Caco-2 (cell line): ENCODE data around the gene GBA2. TPM values are rescaled to one million over a fixed set of nuclear protein-coding genes. Genes with fewer than 3 reads are reported as not detected.

Experiments
- BruUV-seq: library from RNA; stranded (reverse); fragments of 400-500 nt; replicated peaks from 2 replicates; lab custom pipeline; 2021; lab: Mats Ljungman, UMichigan
- CTCF ChIA-PET: fragments of 300-600 bp; sonication (Branson Sonifier 250); formaldehyde crosslinking; loops from one replicate; lab custom pipeline; 2022; ENCODE audit warnings: antibody characterized with exemption; lab: Charles Lee
- POLR2A ChIA-PET: fragments of 300-600 bp; sonication (Branson Sonifier 250); formaldehyde crosslinking; loops from one replicate; lab custom pipeline; 2022; ENCODE audit warnings: antibody characterized with exemption; lab: Charles Lee
- DNase-seq, 2 experiments: peaks; one replicate each; pipeline versions ENCODE4 v3.0.0 to v3.0.0-alpha.2; 2020 to 2022
- H3K27me3 ChIP-seq: replicated peaks from 2 replicates; pipeline ENCODE4 v1.6.0; 2011; ENCODE audit warnings: low read length; ENCODE audit not compliant: control insufficient read depth, insufficient read depth
- H3K36me3 ChIP-seq: 2 replicates; pipeline ENCODE4 v1.5.1; 2011; ENCODE audit warnings: low read length; ENCODE audit not compliant: control insufficient read depth, insufficient read depth
- H3K4me1 ChIP-seq: fragments of 250-450 bp; sonication (Bioruptor Pico); 2 replicates; pipeline ENCODE4 v1.5.1; 2020; ENCODE audit warnings: mild to moderate bottlenecking
- H3K4me3 ChIP-seq: 2 replicates; pipeline ENCODE4 v1.5.1; 2011; ENCODE audit warnings: low read depth, mild to moderate bottlenecking, control low read depth, low read length
- H3K9me3 ChIP-seq: fragments of 250-450 bp; sonication (Bioruptor Pico); 2 replicates; pipeline ENCODE4 v1.5.1; 2020; ENCODE audit warnings: mild to moderate bottlenecking, moderate library complexity
- H3K27ac Mint-ChIP-seq: one replicate; pipeline ENCODE4 v1.8.0; 2022; ENCODE audit warnings: mixed read lengths; ENCODE audit not compliant: unreplicated experiment
- H3K27me3 Mint-ChIP-seq: one replicate; pipeline ENCODE4 v1.8.0; 2022; ENCODE audit warnings: mixed read lengths; ENCODE audit not compliant: insufficient read depth, unreplicated experiment
- H3K36me3 Mint-ChIP-seq: one replicate; pipeline ENCODE4 v1.8.0; 2022; ENCODE audit warnings: mild to moderate bottlenecking, mixed read lengths; ENCODE audit not compliant: insufficient read depth, unreplicated experiment
- H3K4me1 Mint-ChIP-seq: one replicate; pipeline ENCODE4 v1.8.0; 2022; ENCODE audit warnings: low read depth, mixed read lengths; ENCODE audit not compliant: unreplicated experiment
- H3K4me3 Mint-ChIP-seq: one replicate; pipeline ENCODE4 v1.8.0; 2022; ENCODE audit warnings: mild to moderate bottlenecking, moderate library complexity, mixed read lengths; ENCODE audit not compliant: unreplicated experiment
- H3K9me3 Mint-ChIP-seq: one replicate; pipeline ENCODE4 v1.8.0; 2022; ENCODE audit warnings: mixed read lengths; ENCODE audit not compliant: unreplicated experiment
- CTCF ChIP-seq, 2 experiments: fragments of 200-600 bp in 1 of 2; IDR thresholded peaks; 1 replicate in 1 of 2; 2 replicates in 1 of 2; pipeline versions ENCODE4 v1.5.1 to v1.8.0; 2011 to 2022; ENCODE audit warnings: antibody characterized with exemption in 1 of 2, control low read depth in 1 of 2, inconsistent platforms in 1 of 2, low read depth in 1 of 2, low read length in 1 of 2, mild to moderate bottlenecking in 1 of 2, moderate library complexity in 1 of 2; ENCODE audit not compliant: insufficient read depth in 1 of 2, severe bottlenecking in 1 of 2, unreplicated experiment in 1 of 2
- intact Hi-C: fragments of 100-400 bp; cut with micrococcal nuclease; formaldehyde crosslinking; loops from one replicate; pipeline ENCODE4 v1.10.0; 2022; ENCODE audit not compliant: unreplicated experiment
- total RNA-seq: library from RNA; stranded (reverse); gene quantifications from 2 replicates; pipeline ENCODE4 v1.2.3, GENCODE V29; 2022

GBA2 gene
- total RNA-seq, 1 experiment from 2014 or later, result 108 TPM

- Mint-ChIP-seq H3K27ac (no peak overlapping the region), H3K4me1 (no peaks in the 10 kb centered on the region), H3K9me3 (no peaks in the 10 kb centered on the region), H3K36me3 (no peaks in the 10 kb centered on the region), H3K4me3 (no peak overlapping the region), H3K27me3 (no peaks in the 10 kb centered on the region)
- no peak for DNase-seq
- no peaks in the 10 kb centered on the region for H3K9me3 ChIP-seq
- H3K4me3 ChIP-seq, result no peak overlapping the region
- ChIA-PET CTCF (interaction anchor here (1.2 to 1.3 kb wide), 2 partner anchors 12 to 31 kb away, joined by 4 read pairs; partner anchors contain the start of gene HINT2), POLR2A (no interaction called here)
- no peaks in the 10 kb centered on the region for H3K36me3 ChIP-seq
- intact Hi-C loops, result no loop called here
- H3K4me1 ChIP-seq, result no peaks in the 10 kb centered on the region
- no peaks in the 10 kb centered on the region for H3K27me3 ChIP-seq
- no peak for TF ChIP-seq CTCF (IDR thresholded peaks at IDR 0.05; ENCODE audit: insufficient read depth in 1 of 2, low read depth in 1 of 2, low read length in 1 of 2, severe bottlenecking in 1 of 2, unreplicated experiment in 1 of 2)
- no TSS peak for BruUV-seq
These were observed 34.4 kb upstream of the GBA2 start for GRCh38 chr9:35783418-35783817.

GRCh38 chr9:35781066-35781465 is 32.0 kb upstream of the GBA2 start:
- Mint-ChIP-seq H3K27ac (no peak overlapping the region), H3K4me3 (no peak overlapping the region), H3K27me3 (no peaks in the 10 kb centered on the region), H3K9me3 (no peaks in the 10 kb centered on the region), H3K4me1 (no peaks in the 10 kb centered on the region), H3K36me3 (no peaks in the 10 kb centered on the region)
- Histone ChIP-seq H3K4me3 (no peak overlapping the region), H3K4me1 (no peaks in the 10 kb centered on the region), H3K9me3 (no peaks in the 10 kb centered on the region), H3K36me3 (no peaks in the 10 kb centered on the region), H3K27me3 (no peaks in the 10 kb centered on the region)
- no TSS peak for BruUV-seq
- no peak for DNase-seq
- ChIA-PET POLR2A (no interaction called here), CTCF (no interaction called here)
- no peak for TF ChIP-seq CTCF (IDR thresholded peaks at IDR 0.05; ENCODE audit: insufficient read depth in 1 of 2, low read depth in 1 of 2, low read length in 1 of 2, severe bottlenecking in 1 of 2, unreplicated experiment in 1 of 2)
- intact Hi-C loops, result no loop called here

GRCh38 chr9:35778496-35778895 is 29.5 kb upstream of the GBA2 start:
- CTCF ChIA-PET, result interaction anchor here (0.8 to 2.2 kb wide), 2 partner anchors 12 to 104 kb away, joined by 3 to 4 read pairs; no protein-coding TSS in a partner anchor
- intact Hi-C loops, result no loop called here
- POLR2A ChIA-PET, result no interaction called here
- H3K9me3 ChIP-seq, result no peaks in the 10 kb centered on the region
- H3K36me3 Mint-ChIP-seq, result no peaks in the 10 kb centered on the region
- no peaks in the 10 kb centered on the region for H3K27me3 Mint-ChIP-seq
- H3K4me3 ChIP-seq, result no peak overlapping the region
- no peaks in the 10 kb centered on the region for H3K27me3 ChIP-seq
- no peaks in the 10 kb centered on the region for H3K9me3 Mint-ChIP-seq
- no TSS peak for BruUV-seq
- no peaks in the 10 kb centered on the region for H3K4me1 ChIP-seq
- no peak overlapping the region for H3K27ac Mint-ChIP-seq
- H3K4me3 Mint-ChIP-seq, result no peak overlapping the region
- TF ChIP-seq CTCF (IDR thresholded peaks at IDR 0.05; ENCODE audit: insufficient read depth in 1 of 2, low read depth in 1 of 2, low read length in 1 of 2, severe bottlenecking in 1 of 2, unreplicated experiment in 1 of 2), result no peak
- H3K4me1 Mint-ChIP-seq, result no peaks in the 10 kb centered on the region
- no peaks in the 10 kb centered on the region for H3K36me3 ChIP-seq
- no peak for DNase-seq
